GM20000 (cell line): Measurements from ENCODE around the gene REC114.
"Not testable (repeated sequence)": the region's sequence is repeated elsewhere in the genome, so short reads cannot be mapped to it uniquely, and the experiment has no call there.

Experiments used
- DNase-seq: peaks from one replicate; pipeline ENCODE4 v3.0.0; 2012; ENCODE audit warnings: low spot score
- CTCF ChIP-seq: IDR thresholded peaks from 2 replicates; pipeline ENCODE4 v1.5.1; 2012; ENCODE audit warnings: mild to moderate bottlenecking, control low read depth; ENCODE audit errors: extremely low read depth, missing control alignments

Gene REC114

GRCh38 chr15:73414876-73415275 lies 28.1 kb upstream of the REC114 start:
- TF ChIP-seq CTCF: no peak
- no peak for DNase-seq

- DNase-seq: no peak
- TF ChIP-seq CTCF: no peak
These were observed 18.5 kb upstream of the REC114 start for GRCh38 chr15:73424506-73424905.

GRCh38 chr15:73425510-73425909 lies 17.5 kb upstream of the REC114 start:
- TF ChIP-seq CTCF: no peak
- no peak for DNase-seq

GRCh38 chr15:73426323-73426994 lies 16.5 kb upstream of the REC114 start:
- no peak for DNase-seq
- TF ChIP-seq CTCF: no peak

- not testable (repeated sequence) for DNase-seq
These were observed 11.6 kb upstream of the REC114 start for GRCh38 chr15:73431329-73431728.

- DNase-seq: no peak
- no peak for TF ChIP-seq CTCF
These were observed 9.1 kb upstream of the REC114 start for GRCh38 chr15:73433873-73434272.

GRCh38 chr15:73436613-73437012 lies 6.4 kb upstream of the REC114 start:
- DNase-seq: no peak
- TF ChIP-seq CTCF: no peak

GRCh38 chr15:73437543-73438109 lies 5.3 kb upstream of the REC114 start:
- TF ChIP-seq CTCF: no peak
- DNase-seq: no peak
